ENCODE data around the gene POPDC2.

The POPDC2 gene

DNA sequence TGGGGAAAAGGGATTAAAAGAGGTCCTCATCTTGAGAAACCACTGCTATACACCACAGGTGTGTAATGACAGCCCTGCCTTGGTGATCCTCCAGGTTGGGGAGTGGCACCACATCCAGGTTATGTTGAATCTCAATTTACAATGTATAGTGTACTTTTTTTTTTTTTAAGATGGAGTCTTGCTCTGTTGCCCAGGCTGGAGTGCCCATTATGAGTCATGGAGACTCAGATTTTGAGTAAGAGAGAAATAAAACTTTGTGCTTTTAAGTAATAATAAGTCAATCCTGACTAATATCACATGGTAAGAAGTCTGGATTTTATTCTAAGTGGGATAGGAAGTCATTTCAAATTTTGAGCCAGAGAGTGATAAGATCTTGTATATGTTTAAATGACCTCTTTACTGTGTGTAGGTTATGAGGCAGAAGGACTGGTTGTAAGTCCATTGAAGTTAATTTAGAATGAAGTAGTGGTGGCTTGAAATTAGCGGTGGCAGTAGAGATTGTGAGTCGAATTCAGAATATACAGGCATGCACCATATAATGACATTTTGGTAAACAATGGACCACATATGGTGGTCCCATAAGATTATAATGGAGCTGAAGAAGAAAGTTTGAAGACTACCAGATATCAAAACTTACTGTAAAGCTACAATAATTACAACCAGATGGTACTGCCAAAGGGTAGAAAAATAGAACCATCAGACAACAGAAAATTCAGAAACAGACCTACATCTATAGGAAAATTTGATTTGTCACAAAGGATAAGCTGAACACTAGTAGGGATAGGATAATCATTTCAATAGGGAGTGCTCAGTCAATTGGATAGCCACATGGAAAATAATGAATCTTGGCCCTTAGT lies 20.7 kb downstream of the POPDC2 start:
- peak in 1 of 2 experiments; percentile 28 for DNase-seq
- TF ChIP-seq POLR2A (IDR thresholded peaks at IDR 0.05; ENCODE audit: low read length) = no peak
- no peak for TF ChIP-seq GATA1 (IDR thresholded peaks at IDR 0.05; ENCODE audit: low read depth, low read length)

DNA sequence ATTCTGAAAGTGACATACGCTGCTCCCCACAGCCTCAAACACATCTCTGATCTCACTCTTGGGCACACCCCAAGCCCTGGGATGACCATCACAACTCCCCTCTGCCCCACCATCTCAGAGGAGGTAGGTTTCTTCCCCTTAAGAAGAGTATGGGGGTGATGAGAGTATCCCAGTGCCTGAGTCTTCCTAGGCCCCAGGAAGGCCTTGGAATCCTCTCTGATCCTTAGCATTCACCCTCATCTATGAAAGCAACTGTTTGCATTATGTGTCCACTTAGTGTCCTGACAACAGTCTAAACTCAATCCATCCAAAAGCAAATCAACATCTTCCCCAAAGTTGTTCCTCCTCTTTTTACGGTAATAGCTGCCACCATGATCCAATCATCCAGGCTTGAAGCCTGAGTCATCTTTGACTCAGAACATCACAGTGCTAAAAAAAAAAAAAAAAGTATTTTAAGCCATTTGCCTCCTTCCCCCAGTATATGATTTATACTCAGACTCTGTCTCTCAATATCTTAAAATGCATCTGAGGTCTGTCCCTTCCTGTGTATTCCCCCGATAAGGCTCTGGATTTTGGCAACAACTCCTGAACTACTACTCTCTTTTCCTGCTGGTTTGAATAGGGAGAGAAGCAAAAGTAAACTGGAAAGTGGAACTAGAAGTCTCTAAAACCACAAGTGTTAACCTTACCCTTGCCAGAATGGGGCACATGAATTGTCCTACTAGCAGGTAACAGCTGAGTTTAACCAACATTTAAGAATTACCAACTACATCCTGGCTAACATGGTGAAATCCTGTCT lies 22.5 kb downstream of the POPDC2 start:
- DNase-seq = peak; percentile 29 to 60
- TF ChIP-seq POLR2A (IDR thresholded peaks at IDR 0.05; ENCODE audit: low read length) (no peak), GATA1 (IDR thresholded peaks at IDR 0.05; ENCODE audit: low read depth, low read length) (no peak)

DNA sequence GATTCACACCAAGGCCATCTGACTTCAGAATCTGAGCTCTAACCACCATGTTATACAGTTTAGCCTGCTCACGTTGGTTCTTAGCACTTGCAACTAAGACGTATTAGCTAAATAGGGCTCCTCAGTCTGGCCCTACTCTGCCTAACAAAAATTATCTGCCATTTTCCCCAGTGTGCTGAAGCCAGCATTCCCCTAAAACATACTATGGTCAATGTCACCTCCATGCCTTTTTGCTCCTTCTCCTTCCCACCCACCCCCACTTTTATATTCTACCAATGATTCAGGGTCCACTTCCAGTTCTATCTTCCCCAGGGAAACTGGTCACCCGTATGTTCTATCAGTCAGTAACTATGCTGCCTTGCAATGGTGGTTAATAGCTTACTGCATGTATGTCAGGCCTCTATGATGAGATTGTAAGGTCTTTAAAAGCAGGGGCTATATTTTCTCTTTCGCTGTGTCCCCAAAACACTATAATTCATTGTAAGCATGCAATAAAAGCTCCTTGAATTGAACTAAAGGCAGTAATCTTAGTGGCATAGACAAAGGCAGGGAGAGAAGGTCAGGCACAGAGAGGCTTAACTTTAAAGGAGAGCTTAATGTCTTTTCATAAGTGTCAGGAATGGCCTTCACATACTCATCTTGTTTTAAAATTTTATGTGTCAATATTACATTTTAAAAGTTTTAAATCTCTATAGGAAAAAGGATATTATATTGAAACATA lies 23.3 kb downstream of the POPDC2 start:
- no peak for DNase-seq
- TF ChIP-seq POLR2A (IDR thresholded peaks at IDR 0.05; ENCODE audit: low read length) = no peak
- TF ChIP-seq GATA1 (IDR thresholded peaks at IDR 0.05; ENCODE audit: low read depth, low read length) = no peak

GRCh38 chr3:119636249-119636648 lies 24.1 kb downstream of the POPDC2 start:
- TF ChIP-seq POLR2A (IDR thresholded peaks at IDR 0.05; ENCODE audit: low read length) (no peak), GATA1 (IDR thresholded peaks at IDR 0.05; ENCODE audit: low read depth, low read length) (no peak)
- no peak for DNase-seq

GRCh38 chr3:119635719-119636118 lies 24.7 kb downstream of the POPDC2 start:
- TF ChIP-seq GATA1 (IDR thresholded peaks at IDR 0.05; ENCODE audit: low read depth, low read length) (no peak), POLR2A (IDR thresholded peaks at IDR 0.05; ENCODE audit: low read length) (no peak)
- DNase-seq = no peak

DNA sequence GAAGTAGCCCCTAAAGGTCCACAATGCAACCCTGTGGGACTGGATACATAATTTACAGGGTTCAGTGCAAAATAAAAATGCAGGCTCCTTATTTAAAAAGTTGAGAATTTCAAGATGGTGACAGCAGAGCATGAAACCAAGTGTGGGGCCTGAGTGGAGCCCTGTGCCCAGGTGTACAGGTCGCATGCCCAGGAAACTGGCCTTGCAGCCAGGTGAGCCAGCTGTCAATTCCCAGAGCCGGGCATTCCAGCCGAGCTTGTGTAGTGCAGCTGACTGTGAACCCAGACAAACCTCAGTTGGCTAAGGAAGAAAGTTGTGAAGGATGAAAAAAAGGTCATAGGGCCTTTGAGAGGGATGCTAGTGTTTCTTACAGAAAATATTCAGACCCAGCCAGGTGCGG lies 27.6 kb downstream of the POPDC2 start:
- no peak for DNase-seq
- TF ChIP-seq GATA1 (IDR thresholded peaks at IDR 0.05; ENCODE audit: low read depth, low read length) = no peak
- TF ChIP-seq POLR2A (IDR thresholded peaks at IDR 0.05; ENCODE audit: low read length) = no peak

GRCh38 chr3:119632216-119632615 lies 28.2 kb downstream of the POPDC2 start:
- TF ChIP-seq GATA1 (IDR thresholded peaks at IDR 0.05; ENCODE audit: low read depth, low read length) (no peak), POLR2A (IDR thresholded peaks at IDR 0.05; ENCODE audit: low read length) (no peak)
- no peak for DNase-seq

GRCh38 chr3:119631516-119631915 lies 28.9 kb downstream of the POPDC2 start:
- DNase-seq = no peak
- TF ChIP-seq GATA1 (IDR thresholded peaks at IDR 0.05; ENCODE audit: low read depth, low read length) (no peak), POLR2A (IDR thresholded peaks at IDR 0.05; ENCODE audit: low read length) (no peak)

GRCh38 chr3:119630880-119631329 lies 29.5 kb downstream of the POPDC2 start:
- TF ChIP-seq GATA1 (IDR thresholded peaks at IDR 0.05; ENCODE audit: low read depth, low read length) (no peak), POLR2A (IDR thresholded peaks at IDR 0.05; ENCODE audit: low read length) (no peak)
- no peak for DNase-seq

DNA sequence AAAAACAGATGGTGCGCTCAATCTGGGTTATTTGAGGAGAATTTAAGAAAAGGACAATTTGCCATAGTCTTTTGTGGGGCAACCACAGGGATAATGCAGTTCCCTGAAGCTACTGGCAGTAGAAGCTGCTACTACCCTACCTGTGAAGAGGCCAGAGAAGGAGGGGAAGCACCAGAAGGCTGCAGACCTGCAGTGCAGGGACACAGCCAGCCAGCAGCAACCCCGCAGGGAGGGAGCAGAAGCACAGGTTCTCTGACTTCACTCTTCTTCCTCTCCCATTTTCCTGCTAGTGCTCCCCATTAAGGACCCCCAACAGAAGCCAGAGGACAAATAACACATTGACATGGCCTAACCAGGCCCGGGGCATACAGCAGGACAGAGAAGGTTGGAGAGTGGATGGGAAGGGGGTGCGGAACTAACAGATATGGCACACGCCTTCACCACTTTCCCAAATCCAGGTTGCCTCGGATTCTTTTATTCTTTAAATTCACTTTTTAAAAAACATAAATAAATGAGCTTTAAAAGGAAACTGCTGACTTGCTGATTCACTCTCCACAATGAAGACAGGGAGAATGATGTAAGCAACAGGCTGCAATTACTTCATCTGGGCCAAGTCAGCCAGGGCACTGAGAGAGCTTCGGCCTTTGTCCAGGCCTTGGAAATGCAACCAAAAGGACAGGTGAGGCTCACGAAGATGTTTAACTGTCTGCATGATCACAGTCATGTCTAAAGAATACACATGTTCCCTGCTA lies 30.1 kb downstream of the POPDC2 start:
- TF ChIP-seq GATA1 (IDR thresholded peaks at IDR 0.05; ENCODE audit: low read depth, low read length) (no peak), POLR2A (IDR thresholded peaks at IDR 0.05; ENCODE audit: low read length) (no peak)
- DNase-seq = peak in 1 of 2 experiments; percentile 54

GRCh38 chr3:119628816-119629445 lies 31.5 kb downstream of the POPDC2 start:
- no peak for TF ChIP-seq POLR2A (IDR thresholded peaks at IDR 0.05; ENCODE audit: low read length)
- no peak for TF ChIP-seq GATA1 (IDR thresholded peaks at IDR 0.05; ENCODE audit: low read depth, low read length)
- no peak for DNase-seq

- no peak for TF ChIP-seq POLR2A (IDR thresholded peaks at IDR 0.05; ENCODE audit: low read length)
- TF ChIP-seq GATA1 (IDR thresholded peaks at IDR 0.05; ENCODE audit: low read depth, low read length) = no peak
- no peak for DNase-seq
Measured at GRCh38 chr3:119628390-119628789, 32.0 kb downstream of the POPDC2 start.

GRCh38 chr3:119627461-119627860 lies 32.9 kb downstream of the POPDC2 start:
- no peak for DNase-seq
- no peak for TF ChIP-seq POLR2A (IDR thresholded peaks at IDR 0.05; ENCODE audit: low read length)
- no peak for TF ChIP-seq GATA1 (IDR thresholded peaks at IDR 0.05; ENCODE audit: low read depth, low read length)
